Measurements from ENCODE around the gene SORBS2. TPM values are rescaled to one million over a fixed set of nuclear protein-coding genes. Genes with fewer than 3 reads are reported as not detected.

Gene SORBS2
- total RNA-seq, 4 donors from 2014 or later: 290 to 437 (median 377) TPM

DNA sequence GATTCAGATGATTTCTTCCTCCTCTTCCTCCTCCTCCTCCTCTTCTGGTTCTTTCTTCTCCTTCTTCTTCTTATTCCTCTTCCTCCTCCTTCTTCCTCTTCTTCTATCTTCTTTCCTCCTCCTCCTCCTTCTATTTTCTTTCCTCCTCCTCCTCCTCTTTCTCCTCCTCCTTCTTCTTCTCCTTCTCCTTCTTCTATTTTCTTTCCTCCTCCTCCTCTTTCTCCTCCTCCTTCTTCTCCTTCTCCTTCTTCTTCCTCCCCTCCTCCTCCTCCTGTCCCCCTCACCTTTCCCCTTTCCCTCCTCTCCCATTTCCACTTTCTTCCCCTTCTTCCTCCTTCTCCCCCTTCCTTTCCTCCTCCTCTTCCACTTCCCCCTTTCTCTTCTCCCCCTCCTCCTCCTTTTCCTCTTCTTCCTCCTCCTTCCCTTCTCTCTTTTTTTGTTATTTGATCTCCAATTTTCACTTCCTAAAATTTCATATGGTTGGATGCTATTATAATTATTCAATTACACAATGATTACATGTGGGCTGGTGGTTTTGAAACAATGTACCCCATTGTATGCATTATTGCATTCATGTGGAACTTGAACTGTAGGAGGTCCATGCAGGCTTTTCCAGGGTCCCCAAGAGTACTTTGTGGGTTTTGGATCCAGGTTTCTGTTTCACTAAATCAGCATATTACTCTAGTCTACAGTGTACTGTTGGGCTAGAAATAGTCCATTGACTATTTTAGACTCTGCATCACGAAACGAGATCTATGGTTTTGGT lies 68.1 kb downstream of the SORBS2 start:
- DNase-seq: no peak
- intact Hi-C loops (cut with DNase I): no loop called here

GRCh38 chr4:185742766-185743165 lies 69.2 kb downstream of the SORBS2 start:
- Histone ChIP-seq H3K4me1 (peaks cover 41 to 57% of the 10 kb centered on the region in 2 donors), H3K27ac (peak overlapping the region; percentile 13 to 77 (median 73)), H3K27me3 (no peaks in the 10 kb centered on the region), H3K36me3 (no peaks in the 10 kb centered on the region), H3K4me3 (replicated peaks in 1 of 3) (no peak overlapping the region), H3K9me3 (no peaks in the 10 kb centered on the region)
- 65 to 78% methylated on average over 8 of the region's 8 CpGs for WGBS, 2 donors
- TF ChIP-seq POLR2A (IDR thresholded peaks at IDR 0.05) (no peak), CTCF (IDR thresholded peaks at IDR 0.05) (no peak)
- intact Hi-C loops (cut with DNase I): no loop called here
- DNase-seq: peak; percentile 68 to 75

More for the DNA sequence above, 68.1 kb downstream of the SORBS2 start:
- Histone ChIP-seq H3K27me3 (no peaks in the 10 kb centered on the region), H3K27ac (peak overlapping the region in 2 of 3 donors; percentile 73 to 77), H3K4me1 (peaks cover 34 to 47% of the 10 kb centered on the region in 2 donors), H3K4me3 (replicated peaks in 1 of 3) (no peak overlapping the region), H3K9me3 (no peaks in the 10 kb centered on the region), H3K36me3 (no peaks in the 10 kb centered on the region)
- no peak for TF ChIP-seq POLR2A (IDR thresholded peaks at IDR 0.05)
- TF ChIP-seq CTCF (IDR thresholded peaks at IDR 0.05): no peak
- WGBS, 2 donors: 92 to 94% methylated on average over 2 of the region's 2 CpGs

- Histone ChIP-seq H3K4me1 (peaks cover 50 to 64% of the 10 kb centered on the region in 2 donors), H3K9me3 (no peaks in the 10 kb centered on the region), H3K27me3 (no peaks in the 10 kb centered on the region), H3K4me3 (replicated peaks in 1 of 3) (no peak overlapping the region), H3K36me3 (no peaks in the 10 kb centered on the region), H3K27ac (peak overlapping the region; percentile 13 to 77 (median 73))
- 58 to 65% methylated on average over 6 of the region's 6 CpGs for WGBS, 2 donors
- intact Hi-C loops (cut with DNase I): no loop called here
- TF ChIP-seq CTCF (IDR thresholded peaks at IDR 0.05): no peak
- peak; percentile 33 to 35 for DNase-seq
Measured at GRCh38 chr4:185741795-185742194, 70.2 kb downstream of the SORBS2 start.

DNA sequence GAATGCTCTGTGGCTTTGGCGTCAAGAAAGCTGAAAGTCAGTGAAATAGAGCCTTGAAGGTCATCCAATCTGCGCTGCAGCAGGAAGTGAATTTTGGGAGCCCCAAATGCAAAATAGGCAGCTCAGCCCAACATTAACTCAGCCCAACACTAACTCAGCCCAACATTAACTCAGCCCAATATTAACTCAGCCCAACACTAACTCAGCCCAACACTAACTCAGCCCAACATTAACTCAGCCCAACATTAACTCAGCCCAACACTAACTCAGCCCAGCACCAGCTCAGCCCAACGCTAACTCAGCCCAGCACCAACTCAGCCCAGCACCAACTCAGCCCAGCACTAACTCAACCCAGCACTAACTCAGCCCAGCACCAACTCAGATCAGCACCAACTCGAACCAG lies 71.5 kb downstream of the SORBS2 start:
- WGBS, 2 donors: 69 to 75% methylated on average over 4 of the region's 4 CpGs
- Histone ChIP-seq H3K36me3 (no peaks in the 10 kb centered on the region), H3K27ac (peak overlapping the region in 2 of 3 donors; percentile 6 to 77), H3K4me1 (peaks cover 62 to 72% of the 10 kb centered on the region in 2 donors), H3K4me3 (replicated peaks in 1 of 3) (no peak overlapping the region), H3K27me3 (no peaks in the 10 kb centered on the region), H3K9me3 (no peaks in the 10 kb centered on the region)
- TF ChIP-seq POLR2A (IDR thresholded peaks at IDR 0.05) (no peak), CTCF (IDR thresholded peaks at IDR 0.05) (no peak)
- intact Hi-C loops (cut with DNase I): no loop called here
- no peak for DNase-seq

GRCh38 chr4:185738820-185739219 lies 73.2 kb downstream of the SORBS2 start:
- Histone ChIP-seq H3K4me3 (replicated peaks in 1 of 3) (no peak overlapping the region), H3K27ac (peak overlapping the region; percentile 42 to 89 (median 46)), H3K36me3 (no peaks in the 10 kb centered on the region), H3K4me1 (peaks cover 62 to 84% of the 10 kb centered on the region in 2 donors), H3K9me3 (no peaks in the 10 kb centered on the region), H3K27me3 (no peaks in the 10 kb centered on the region)
- TF ChIP-seq CTCF (IDR thresholded peaks at IDR 0.05) (no peak), POLR2A (IDR thresholded peaks at IDR 0.05) (no peak)
- intact Hi-C loops (cut with DNase I): no loop called here
- DNase-seq: no peak

Measured in thyroid gland (tissue), 4 donors.